ENCODE results near the gene SRRT. TPM values are rescaled to one million over a fixed set of nuclear protein-coding genes. Genes with fewer than 3 reads are reported as not detected.
"Not testable (repeated sequence)": the region's sequence is repeated elsewhere in the genome, so short reads cannot be mapped to it uniquely, and the experiment has no call there.

Gene SRRT
- total RNA-seq, 1 donor from 2014 or later: 53.9 TPM

DNA sequence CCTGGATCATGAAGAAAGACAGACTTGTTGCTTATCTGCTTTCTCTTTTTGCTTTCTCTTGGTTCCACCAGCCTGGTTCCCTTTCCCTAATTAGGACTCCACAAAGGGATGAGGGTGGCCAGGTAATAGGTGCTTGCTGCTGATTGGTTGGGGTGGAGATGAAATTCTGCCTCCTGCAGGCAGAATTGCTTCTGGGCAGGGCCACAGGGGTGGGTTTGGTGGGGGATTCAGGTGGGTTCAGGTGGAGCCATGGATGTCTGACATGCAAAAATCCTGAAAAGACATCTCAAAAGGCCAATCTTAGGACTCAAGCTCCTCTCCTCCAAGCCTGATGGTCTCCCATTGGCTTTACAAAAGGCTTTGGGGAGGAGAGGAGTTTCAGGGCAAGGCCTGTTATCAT lies 46.1 kb downstream of the SRRT start:
- DNase-seq (ENCODE audit: low spot score) (no peak), ATAC-seq (no peak)

GRCh38 chr7:100923616-100924015 lies 48.7 kb downstream of the SRRT start:
- not testable (repeated sequence) for ATAC-seq; DNase-seq (ENCODE audit: low spot score)

DNA sequence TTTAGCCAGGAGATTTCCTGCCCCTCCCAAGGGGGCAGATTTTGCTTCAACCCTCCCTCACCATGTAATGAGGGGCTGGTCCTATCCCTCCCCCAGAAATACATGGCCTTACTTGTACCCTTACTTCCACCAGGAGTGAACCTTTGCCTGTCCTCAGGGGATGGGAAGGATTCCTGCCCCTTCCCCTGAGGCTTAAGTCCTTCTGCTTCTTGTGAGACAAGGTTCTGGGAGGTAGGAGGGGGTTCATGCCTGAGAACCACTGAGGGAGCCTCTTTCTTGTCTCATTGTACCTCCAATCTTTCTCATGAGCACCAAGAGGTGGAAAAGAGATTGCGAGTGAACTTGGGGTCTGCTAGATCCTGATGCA lies 54.9 kb downstream of the SRRT start:
- no peak for DNase-seq (ENCODE audit: low spot score)
- ATAC-seq: no peak

DNA sequence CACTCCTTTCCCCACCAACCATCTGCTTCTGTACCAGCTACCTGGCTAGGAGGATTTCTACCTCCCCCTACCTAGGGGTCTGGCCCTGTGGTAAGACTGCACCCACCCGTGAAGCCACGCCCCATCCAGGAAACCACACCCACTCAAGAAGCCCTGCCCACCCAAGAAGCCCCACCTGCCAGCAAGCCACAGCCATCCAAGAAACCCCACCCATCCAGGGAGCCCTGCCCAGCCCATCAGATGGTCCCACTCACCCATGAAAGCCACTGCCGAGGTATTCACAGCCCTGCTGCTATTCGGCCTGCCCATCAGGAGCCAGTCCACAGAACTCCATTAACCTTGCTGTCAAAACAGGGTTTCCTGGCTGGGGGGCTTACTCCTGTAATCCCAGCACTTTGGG lies 58.8 kb downstream of the SRRT start:
- DNase-seq (ENCODE audit: low spot score) (no peak), ATAC-seq (no peak)

DNA sequence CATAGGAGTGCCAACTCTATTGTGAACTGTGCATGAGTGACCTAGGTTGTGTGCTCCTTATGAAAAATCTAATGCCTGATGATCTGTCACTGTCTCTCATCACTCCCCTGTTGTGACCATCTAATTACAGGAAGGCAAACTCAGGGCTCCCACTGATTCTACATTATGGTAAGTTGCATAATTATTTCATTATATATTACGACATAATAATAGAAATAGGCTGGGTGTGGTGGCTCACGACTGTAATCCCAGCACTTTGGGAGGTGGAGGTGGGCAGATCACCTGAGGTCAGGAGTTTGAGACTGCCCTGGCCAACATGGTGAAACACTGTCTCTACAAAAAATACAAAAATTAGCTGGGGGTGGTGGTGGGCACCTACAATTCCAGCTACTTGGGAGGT lies 60.5 kb downstream of the SRRT start:
- ATAC-seq; DNase-seq (ENCODE audit: low spot score): not testable (repeated sequence)

DNA sequence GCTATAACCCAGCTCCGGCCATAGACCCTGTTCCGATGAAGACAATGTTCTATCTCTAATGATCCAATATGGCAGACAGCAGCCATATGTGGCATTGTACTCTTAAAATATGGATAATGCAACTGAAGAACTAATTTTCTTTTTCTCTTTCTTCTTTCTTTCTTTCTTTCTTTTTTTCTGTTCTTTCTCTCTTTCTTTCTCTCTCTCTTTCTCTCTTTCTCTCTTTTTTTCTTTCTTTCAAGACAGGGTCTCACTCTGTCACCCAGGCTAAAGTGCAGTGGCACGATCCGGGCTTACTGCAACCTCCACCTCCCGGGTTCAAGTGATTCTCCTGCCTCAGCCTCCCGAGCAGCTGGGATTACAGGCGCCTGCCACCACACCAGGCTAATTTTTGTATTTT lies 61.3 kb downstream of the SRRT start:
- not testable (repeated sequence) for ATAC-seq; DNase-seq (ENCODE audit: low spot score)

Other genes starting within 250 kb of the SRRT start
- gene TFR2, start 233.6 kb upstream of the SRRT start, total RNA-seq: 689 TPM
- gene ACTL6B, start 218.7 kb upstream of the SRRT start, total RNA-seq: not detected
- 80.9 TPM for gene GNB2, start 201.4 kb upstream of the SRRT start, total RNA-seq
- 21.6 TPM for gene GIGYF1, start 180.9 kb upstream of the SRRT start, total RNA-seq
- gene POP7, start 169.0 kb upstream of the SRRT start, total RNA-seq: 28.5 TPM
- gene EPO, start 154.6 kb upstream of the SRRT start, total RNA-seq: 6.4 TPM
- 0.03 TPM for gene ZAN, start 141.5 kb upstream of the SRRT start, total RNA-seq
- gene EPHB4, start 47.6 kb upstream of the SRRT start, total RNA-seq: 48.8 TPM
- gene SLC12A9, start 22.4 kb upstream of the SRRT start, total RNA-seq: 10.1 TPM
- 24.6 TPM for gene TRIP6, start 7.7 kb upstream of the SRRT start, total RNA-seq
- 1.8 TPM for gene UFSP1, start 14.6 kb downstream of the SRRT start, total RNA-seq
- 0.48 TPM for gene ACHE, start 20.8 kb downstream of the SRRT start, total RNA-seq
- gene MUC3A, start 74.4 kb downstream of the SRRT start, total RNA-seq: 9.4 TPM
- 0.05 TPM for gene MUC12, start 94.5 kb downstream of the SRRT start, total RNA-seq
- gene MUC17, start 145.0 kb downstream of the SRRT start, total RNA-seq: not detected
- gene TRIM56, start 210.4 kb downstream of the SRRT start, total RNA-seq: 23.5 TPM

Data from left lobe of liver (tissue), 2 donors.